Astrocyte of the spinal cord (primary cell): Measurements from ENCODE around the gene DEDD.

Source experiments
- DNase-seq: peaks from one replicate; pipeline ENCODE4 v3.0.0; 2011; ENCODE audit warnings: low read depth, low spot score
- H3K4me3 ChIP-seq: 2 replicates; pipeline ENCODE4 v1.5.1; 2011; ENCODE audit warnings: low read depth, mild to moderate bottlenecking, low read length, moderate library complexity
- CTCF ChIP-seq: IDR thresholded peaks from 2 replicates; pipeline ENCODE4 v1.5.1; 2012; ENCODE audit warnings: low read depth, mild to moderate bottlenecking, low read length, inconsistent platforms
- in situ Hi-C: cut with HindIII; loops from 2 replicates; pipeline ENCODE4 v1.10.0; 2017; ENCODE audit warnings: low sequenced_read_pairs

DEDD gene

GRCh38 chr1:161172349-161172748 is 39.9 kb upstream of the DEDD start:
- H3K4me3 ChIP-seq = no peak overlapping the region
- in situ Hi-C loops = no loop called here
- TF ChIP-seq CTCF = no peak
- no peak for DNase-seq

GRCh38 chr1:161171696-161172095 is 39.2 kb upstream of the DEDD start:
- DNase-seq = no peak
- no peak overlapping the region for H3K4me3 ChIP-seq
- TF ChIP-seq CTCF = no peak
- in situ Hi-C loops = no loop called here

GRCh38 chr1:161171191-161171590 is 38.7 kb upstream of the DEDD start:
- H3K4me3 ChIP-seq = no peak overlapping the region
- no peak for DNase-seq
- in situ Hi-C loops = no loop called here
- peak; percentile 33 for TF ChIP-seq CTCF

- no peak for TF ChIP-seq CTCF
- in situ Hi-C loops = no loop called here
- H3K4me3 ChIP-seq = no peak overlapping the region
- DNase-seq = no peak
These were observed 36.4 kb upstream of the DEDD start for GRCh38 chr1:161168906-161169305.

GRCh38 chr1:161166669-161167548 is 34.4 kb upstream of the DEDD start:
- no peak for TF ChIP-seq CTCF
- H3K4me3 ChIP-seq = peak overlapping the region; percentile 79
- DNase-seq = no peak
- in situ Hi-C loops = no loop called here

- H3K4me3 ChIP-seq = peak within 1 kb of the TSS; percentile 79
- TF ChIP-seq CTCF = peak; percentile 64
- in situ Hi-C loops = no loop called here
- peak; percentile 99 for DNase-seq
These were observed 33.5 kb upstream of the DEDD start, which contains the start of gene PPOX for GRCh38 chr1:161165742-161166668. Gene PPOX (plus strand): TSS chr1:161166426. CDS start chr1:161166848, 422 bp downstream.
